ENCODE data around the gene CHSY1.

- TF ChIP-seq CTCF (IDR thresholded peaks at IDR 0.05) (no peak), POLR2A (IDR thresholded peaks at IDR 0.05) (no peak)
Measured at GRCh38 chr15:101168898-101169494, 82.9 kb downstream of the CHSY1 start.
